ENCODE results near the gene STXBP6. TPM values are rescaled to one million over a fixed set of nuclear protein-coding genes. Genes with fewer than 3 reads are reported as not detected.

Gene STXBP6
- polyA plus RNA-seq, 1 donor (not counting 4 experiments of a cell fraction or from before 2014, with no cell fraction given) = 1.4 TPM

DNA sequence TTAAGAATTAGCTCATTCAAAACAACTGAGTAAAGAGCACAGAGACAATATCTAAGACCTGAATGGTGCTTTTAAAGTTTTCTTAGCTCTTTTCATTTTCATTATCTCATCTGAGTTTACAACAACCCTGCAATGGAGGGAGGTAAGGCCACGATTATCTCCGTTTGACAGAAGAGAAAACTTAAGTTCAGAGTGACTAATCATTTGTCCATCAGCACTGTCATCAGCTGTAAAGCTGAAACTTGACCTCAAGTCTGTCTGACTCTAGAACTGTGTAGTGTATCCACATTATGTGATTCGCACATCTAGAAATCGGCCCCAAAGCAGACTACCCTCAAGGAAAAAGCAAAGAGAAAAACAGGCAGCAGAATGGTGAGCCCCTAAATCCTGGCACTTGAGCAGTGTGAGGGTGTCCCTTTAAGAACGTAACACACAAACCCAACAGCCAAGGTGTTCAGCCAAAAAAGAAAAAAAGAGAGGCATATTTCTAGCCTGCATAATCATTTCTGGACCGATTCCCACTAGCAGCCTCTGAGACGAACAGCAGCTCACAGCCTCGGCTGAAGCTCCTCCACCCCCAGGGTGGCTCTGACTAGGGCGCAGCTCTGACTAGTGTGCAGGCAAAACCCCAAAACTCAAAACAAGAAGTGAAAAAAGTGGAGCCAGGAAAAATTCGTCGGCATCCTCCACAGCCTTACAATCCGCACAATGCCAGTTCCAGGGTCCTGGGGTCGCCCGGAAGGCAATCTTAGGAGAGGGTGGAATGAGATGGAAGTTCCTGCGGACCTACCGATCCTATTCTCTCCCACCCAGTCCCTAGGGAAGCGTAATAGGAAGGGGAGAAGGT is 1.6 kb downstream of the STXBP6 start:
- Histone ChIP-seq H3K4me1 (ENCODE audit: control insufficient read depth, extremely low read depth, insufficient read depth, low read length) (peaks cover 24% of the 10 kb centered on the region), H4K20me1 (ENCODE audit: control insufficient read depth, extremely low read depth, insufficient read depth, low read length) (no peaks in the 10 kb centered on the region), H3K4me2 (ENCODE audit: control insufficient read depth, extremely low read depth, insufficient read depth, low read depth, low read length) (peak overlapping the region; percentile 93), H2AFZ (ENCODE audit: control insufficient read depth, low read length) (peak overlapping the region; percentile 3), H3K36me3 (ENCODE audit: control insufficient read depth in 2 of 2, extremely low read depth in 1 of 2, insufficient read depth in 2 of 2, low read length in 2 of 2) (no peaks in the 10 kb centered on the region), H3K27me3 (ENCODE audit: control insufficient read depth, extremely low read depth, insufficient read depth, low read length) (peaks cover 23% of the 10 kb centered on the region), H3K27ac (ENCODE audit: control insufficient read depth, insufficient read depth, low read length) (no peak overlapping the region), H3K9me1 (ENCODE audit: control insufficient read depth, extremely low read depth, insufficient read depth, low read length) (no peaks in the 10 kb centered on the region), H3K9ac (ENCODE audit: control insufficient read depth, extremely low read depth, insufficient read depth, low read length) (peak overlapping the region; percentile 20), H3K79me2 (ENCODE audit: control insufficient read depth, insufficient read depth, low read length) (no peaks in the 10 kb centered on the region), H3K4me3 (ENCODE audit: control insufficient read depth in 2 of 3, extremely low read depth in 1 of 3, insufficient read depth in 2 of 3, low read depth in 1 of 3, low read length in 3 of 3) (peak overlapping the region; percentile 38 to 70 (median 65)), H3K9me3 (ENCODE audit: control insufficient read depth, low read depth, low read length) (no peaks in the 10 kb centered on the region)
- DNase-seq (ENCODE audit: low read depth, low spot score) = no peak
- TF ChIP-seq, protein P1, sequence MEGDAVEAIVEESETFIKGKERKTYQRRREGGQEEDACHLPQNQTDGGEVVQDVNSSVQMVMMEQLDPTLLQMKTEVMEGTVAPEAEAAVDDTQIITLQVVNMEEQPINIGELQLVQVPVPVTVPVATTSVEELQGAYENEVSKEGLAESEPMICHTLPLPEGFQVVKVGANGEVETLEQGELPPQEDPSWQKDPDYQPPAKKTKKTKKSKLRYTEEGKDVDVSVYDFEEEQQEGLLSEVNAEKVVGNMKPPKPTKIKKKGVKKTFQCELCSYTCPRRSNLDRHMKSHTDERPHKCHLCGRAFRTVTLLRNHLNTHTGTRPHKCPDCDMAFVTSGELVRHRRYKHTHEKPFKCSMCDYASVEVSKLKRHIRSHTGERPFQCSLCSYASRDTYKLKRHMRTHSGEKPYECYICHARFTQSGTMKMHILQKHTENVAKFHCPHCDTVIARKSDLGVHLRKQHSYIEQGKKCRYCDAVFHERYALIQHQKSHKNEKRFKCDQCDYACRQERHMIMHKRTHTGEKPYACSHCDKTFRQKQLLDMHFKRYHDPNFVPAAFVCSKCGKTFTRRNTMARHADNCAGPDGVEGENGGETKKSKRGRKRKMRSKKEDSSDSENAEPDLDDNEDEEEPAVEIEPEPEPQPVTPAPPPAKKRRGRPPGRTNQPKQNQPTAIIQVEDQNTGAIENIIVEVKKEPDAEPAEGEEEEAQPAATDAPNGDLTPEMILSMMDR (optimal IDR thresholded peaks at IDR 0.05 in 1 of 3, IDR thresholded peaks at IDR 0.05 in 1 of 3, conservative IDR thresholded peaks at IDR 0.05 in 1 of 3; ENCODE audit: extremely low read depth in 1 of 3, insufficient read depth in 2 of 3, low read length in 3 of 3) = no peak
- no peak for TF ChIP-seq EZH2 (IDR thresholded peaks at IDR 0.05; ENCODE audit: low read length)
- FAIRE-seq = peak; percentile 79
- dilution Hi-C loops (cut with MboI; ENCODE audit: extremely low pct_ligation_motif_present, low sequenced_read_pairs) = no loop called here

DNA sequence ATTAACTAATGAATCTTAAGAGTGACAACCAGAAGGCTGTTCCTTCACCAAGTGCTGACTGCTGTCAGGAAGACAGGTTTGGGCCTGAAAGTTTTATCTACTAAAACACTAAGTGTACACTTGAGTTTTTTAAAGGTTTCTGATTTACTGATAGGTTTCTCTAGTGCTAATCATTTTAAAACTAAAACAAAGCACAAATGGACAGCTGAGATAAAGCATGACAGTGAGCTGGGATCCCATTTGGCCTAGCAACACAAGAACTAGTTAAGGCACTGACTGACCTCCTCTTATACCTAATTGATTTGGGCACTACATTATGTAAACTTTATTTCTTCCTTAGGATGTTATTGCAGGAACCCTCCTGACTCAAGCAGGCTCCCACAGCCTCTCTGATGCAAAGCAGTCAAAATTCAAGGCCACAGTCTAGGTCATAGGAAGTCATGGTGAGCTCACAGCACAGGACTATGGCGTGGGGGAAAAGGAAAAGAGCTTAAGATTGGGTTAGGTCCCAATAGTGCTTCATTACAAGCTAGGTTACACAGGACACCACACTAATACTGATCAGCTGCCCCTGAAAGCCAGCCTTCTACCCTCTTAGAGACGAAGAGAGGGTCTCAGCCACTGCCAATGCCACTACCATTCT is 3.5 kb downstream of the STXBP6 start:
- TF ChIP-seq, protein P1 (optimal IDR thresholded peaks at IDR 0.05 in 1 of 3, IDR thresholded peaks at IDR 0.05 in 1 of 3, conservative IDR thresholded peaks at IDR 0.05 in 1 of 3; ENCODE audit: extremely low read depth in 1 of 3, insufficient read depth in 2 of 3, low read length in 3 of 3) = no peak
- no peak for TF ChIP-seq EZH2 (IDR thresholded peaks at IDR 0.05; ENCODE audit: low read length)
- Histone ChIP-seq H2AFZ (ENCODE audit: control insufficient read depth, low read length) (no peak overlapping the region), H3K9me3 (ENCODE audit: control insufficient read depth, low read depth, low read length) (no peaks in the 10 kb centered on the region), H3K4me3 (ENCODE audit: control insufficient read depth in 2 of 3, extremely low read depth in 1 of 3, insufficient read depth in 2 of 3, low read depth in 1 of 3, low read length in 3 of 3) (no peak overlapping the region), H3K9ac (ENCODE audit: control insufficient read depth, extremely low read depth, insufficient read depth, low read length) (no peak overlapping the region), H3K36me3 (ENCODE audit: control insufficient read depth in 2 of 2, extremely low read depth in 1 of 2, insufficient read depth in 2 of 2, low read length in 2 of 2) (no peaks in the 10 kb centered on the region), H3K27me3 (ENCODE audit: control insufficient read depth, extremely low read depth, insufficient read depth, low read length) (peaks cover 12% of the 10 kb centered on the region), H3K4me1 (ENCODE audit: control insufficient read depth, extremely low read depth, insufficient read depth, low read length) (peaks cover 24% of the 10 kb centered on the region), H3K79me2 (ENCODE audit: control insufficient read depth, insufficient read depth, low read length) (no peaks in the 10 kb centered on the region), H3K9me1 (ENCODE audit: control insufficient read depth, extremely low read depth, insufficient read depth, low read length) (no peaks in the 10 kb centered on the region), H3K27ac (ENCODE audit: control insufficient read depth, insufficient read depth, low read length) (no peak overlapping the region), H3K4me2 (ENCODE audit: control insufficient read depth, extremely low read depth, insufficient read depth, low read depth, low read length) (no peak overlapping the region), H4K20me1 (ENCODE audit: control insufficient read depth, extremely low read depth, insufficient read depth, low read length) (no peaks in the 10 kb centered on the region)
- dilution Hi-C loops (cut with MboI; ENCODE audit: extremely low pct_ligation_motif_present, low sequenced_read_pairs) = no loop called here
- FAIRE-seq = no peak
- no peak for DNase-seq (ENCODE audit: low read depth, low spot score)
